A549 (cell line): ENCODE measurements around the gene DGCR2.

Source experiments
- CTCF ChIP-seq: fragments of >200 bp; sonication (Bioruptor Twin); formaldehyde crosslinking; IDR thresholded peaks from 3 replicates; pipeline ENCODE4 v1.5.1; 2016
- KDM1A ChIP-seq: fragments of 200-600 bp; sonication (generic); IDR thresholded peaks from 2 replicates; pipeline ENCODE4 v1.6.1; 2016; ENCODE audit warnings: low read depth, mild to moderate bottlenecking
- MAZ ChIP-seq: fragments of 150-350 bp; IDR thresholded peaks from 2 replicates; pipeline ENCODE4 v1.6.1; 2014; ENCODE audit warnings: antibody characterized with exemption, low read depth, low read length, borderline replicate concordance
- POLR2A ChIP-seq: IDR thresholded peaks from 2 replicates; pipeline ENCODE4 v1.6.1; 2012; ENCODE audit warnings: mild to moderate bottlenecking, low read length
- RAD21 ChIP-seq, 2 experiments: fragments of >200 bp in 1 of 2; sonication (Bioruptor Twin) in 1 of 2; formaldehyde crosslinking in 1 of 2; IDR thresholded peaks in 1 of 2; conservative IDR thresholded peaks in 1 of 2; 2 replicates in 1 of 2; 3 replicates in 1 of 2; pipeline ENCODE4 v1.6.1; 2012 to 2018; ENCODE audit warnings: inconsistent platforms in 1 of 2
- RFX5 ChIP-seq: fragments of 450-650 bp; IDR thresholded peaks from 2 replicates; pipeline ENCODE4 v1.7.1; 2014; ENCODE audit warnings: antibody characterized with exemption, mild to moderate bottlenecking, moderate library complexity
- TF ChIP-seq, protein P1 (sequence below): fragments of 450-650 bp; IDR thresholded peaks from 2 replicates; pipeline ENCODE4 v1.6.1; 2014; ENCODE audit warnings: antibody characterized with exemption

- TF ChIP-seq CTCF (no peak), POLR2A (no peak), MAZ (no peak), RFX5 (no peak), KDM1A (no peak), RAD21 (conservative IDR thresholded peaks at IDR 0.05 in 1 of 2, IDR thresholded peaks at IDR 0.05 in 1 of 2) (no peak)
- TF ChIP-seq, protein P1, sequence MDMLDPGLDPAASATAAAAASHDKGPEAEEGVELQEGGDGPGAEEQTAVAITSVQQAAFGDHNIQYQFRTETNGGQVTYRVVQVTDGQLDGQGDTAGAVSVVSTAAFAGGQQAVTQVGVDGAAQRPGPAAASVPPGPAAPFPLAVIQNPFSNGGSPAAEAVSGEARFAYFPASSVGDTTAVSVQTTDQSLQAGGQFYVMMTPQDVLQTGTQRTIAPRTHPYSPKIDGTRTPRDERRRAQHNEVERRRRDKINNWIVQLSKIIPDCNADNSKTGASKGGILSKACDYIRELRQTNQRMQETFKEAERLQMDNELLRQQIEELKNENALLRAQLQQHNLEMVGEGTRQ: no peak
These were observed 8.9 kb upstream of the DGCR2 start, which contains the start of gene TSSK2 for GRCh38 chr22:19130959-19131684.
